ENCODE data around the gene HDAC1.
A peak's percentile ranks its signal among the peaks of the same experiment; 100 is the strongest.
"Not testable (repeated sequence)": the region's sequence is repeated elsewhere in the genome, so short reads cannot be mapped to it uniquely, and the experiment has no call there.

HDAC1 gene

GRCh38 chr1:32291708-32292538 is at the start of gene HDAC1:
Gene HDAC1 (plus strand): TSS chr1:32292083. CDS start chr1:32292170, 87 bp downstream.
- peak; percentile 98 for DNase-seq (ENCODE audit: low read depth, low spot score)

- DNase-seq (ENCODE audit: low read depth, low spot score), result no peak
Measured at GRCh38 chr1:32242341-32242851, 49.5 kb upstream of the HDAC1 start.

DNA sequence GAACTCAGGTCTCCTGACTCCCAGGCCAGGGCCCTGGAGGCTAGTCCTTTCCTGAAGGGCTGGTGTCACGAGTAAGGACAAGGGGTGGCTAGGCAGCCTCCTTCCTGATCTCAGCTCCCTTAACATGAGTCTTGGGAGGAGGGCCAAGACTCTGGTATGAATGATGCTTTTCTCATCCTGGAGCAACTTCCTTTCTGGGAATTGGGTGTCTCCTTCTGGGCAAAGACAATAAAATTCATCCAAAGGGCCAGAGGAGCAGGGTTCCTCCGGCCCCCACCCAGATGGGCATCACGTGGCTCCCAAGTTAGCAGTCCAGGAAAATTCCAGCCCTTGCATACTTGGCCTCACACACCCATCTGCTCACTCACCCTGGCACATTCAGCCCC is 45.0 kb upstream of the HDAC1 start, which contains the start of gene FAM167B:
TSS of gene FAM167B (plus strand) at position 335 of the 386 bp plus-strand sequence. CDS start 200 bp downstream, outside the sequence.
- DNase-seq (ENCODE audit: low read depth, low spot score), result no peak

GRCh38 chr1:32247452-32247851 is 44.4 kb upstream of the HDAC1 start:
- no peak for DNase-seq (ENCODE audit: low read depth, low spot score)

DNA sequence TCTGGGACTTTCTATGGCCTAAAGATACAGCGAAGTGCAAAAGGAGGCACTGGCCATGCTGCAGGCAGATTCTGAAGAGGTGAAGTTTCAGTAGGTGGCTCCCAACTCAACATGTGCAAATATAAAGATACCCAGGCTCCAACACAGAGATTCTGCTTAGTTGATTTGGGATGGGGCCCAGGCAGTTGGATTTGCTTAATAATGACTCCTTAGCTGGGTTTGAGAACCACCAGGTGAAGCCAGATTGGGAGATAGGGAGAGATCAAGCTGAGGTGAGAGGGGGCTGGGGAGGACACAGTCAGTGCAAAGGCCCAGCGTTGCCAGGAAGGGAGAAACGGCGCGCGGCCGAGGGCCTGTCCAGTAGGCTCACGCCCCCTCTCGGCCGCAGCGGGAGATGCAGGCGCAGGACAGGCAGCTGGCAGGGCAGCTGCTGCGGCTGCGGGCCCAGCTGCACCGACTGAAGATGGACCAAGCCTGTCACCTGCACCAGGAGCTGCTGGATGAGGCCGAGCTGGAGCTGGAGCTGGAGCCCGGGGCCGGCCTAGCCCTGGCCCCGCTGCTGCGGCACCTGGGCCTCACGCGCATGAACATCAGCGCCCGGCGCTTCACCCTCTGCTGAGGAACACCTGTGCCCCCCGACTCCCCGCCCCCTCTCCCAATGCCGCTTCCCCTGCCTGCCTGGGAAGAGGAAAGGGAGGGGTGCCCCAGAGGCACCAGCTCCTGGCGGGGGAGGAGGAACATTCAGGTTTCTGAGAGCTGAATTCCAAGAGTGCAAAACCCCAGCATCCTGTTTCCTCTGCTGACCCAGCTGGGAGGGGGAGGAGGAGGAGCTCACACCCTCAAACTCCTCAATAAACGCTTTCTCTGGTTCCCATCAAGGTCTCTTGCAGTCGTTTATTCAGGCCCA is 43.6 kb upstream of the HDAC1 start:
- peak; percentile 80 for DNase-seq (ENCODE audit: low read depth, low spot score)

GRCh38 chr1:32249831-32250525 is 41.9 kb upstream of the HDAC1 start:
- DNase-seq (ENCODE audit: low read depth, low spot score), result peak; percentile 26

DNA sequence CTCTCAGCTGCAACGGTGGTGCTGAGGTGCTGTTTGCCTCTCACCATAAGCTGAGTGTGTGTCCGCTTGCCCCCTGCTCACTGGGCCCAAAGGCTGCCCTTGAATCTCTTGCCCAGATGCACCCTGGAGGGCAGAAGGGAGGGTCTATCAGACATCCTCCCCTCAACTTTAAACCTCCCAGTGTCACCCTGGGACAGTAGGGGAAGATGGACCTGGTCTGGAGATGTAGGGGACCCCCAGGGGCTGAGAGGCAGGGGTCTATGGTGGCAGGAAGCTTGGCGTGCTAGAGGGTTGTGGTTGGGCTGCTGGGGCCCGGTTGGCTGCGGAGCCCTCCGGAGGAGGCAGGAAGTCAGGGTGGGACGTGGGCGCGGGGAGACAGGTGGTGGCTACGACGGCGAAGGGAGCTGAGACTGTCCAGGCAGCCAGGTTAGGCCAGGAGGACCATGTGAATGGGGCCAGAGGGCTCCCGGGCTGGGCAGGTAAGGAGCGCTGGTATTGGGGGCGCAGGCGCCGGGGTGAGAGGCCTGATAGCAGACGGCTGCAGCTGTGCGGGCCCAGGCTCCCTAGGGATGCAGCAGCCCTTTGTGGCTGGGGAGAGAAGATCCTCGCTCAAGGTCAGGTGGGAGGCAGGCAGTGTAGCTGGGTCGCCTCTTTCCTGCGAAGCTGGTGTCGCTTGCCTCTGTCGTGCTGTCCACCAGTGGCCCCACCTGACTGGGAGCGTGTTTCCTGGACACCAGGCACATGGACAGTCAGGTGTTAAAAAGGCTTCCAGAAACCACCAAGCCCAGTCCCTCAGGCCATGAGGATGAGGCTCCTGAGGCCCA is 40.8 kb upstream of the HDAC1 start, which contains the start of gene LCK:
TSS of gene LCK (plus strand) at position 373 of the 824 bp plus-strand sequence. CDS start 23,065 bp downstream, outside the sequence.
- no peak for DNase-seq (ENCODE audit: low read depth, low spot score)

- no peak for DNase-seq (ENCODE audit: low read depth, low spot score)
Measured at GRCh38 chr1:32255072-32256071, 36.5 kb upstream of the HDAC1 start.

- no peak for DNase-seq (ENCODE audit: low read depth, low spot score)
Measured at GRCh38 chr1:32256473-32257226, 35.2 kb upstream of the HDAC1 start.

DNA sequence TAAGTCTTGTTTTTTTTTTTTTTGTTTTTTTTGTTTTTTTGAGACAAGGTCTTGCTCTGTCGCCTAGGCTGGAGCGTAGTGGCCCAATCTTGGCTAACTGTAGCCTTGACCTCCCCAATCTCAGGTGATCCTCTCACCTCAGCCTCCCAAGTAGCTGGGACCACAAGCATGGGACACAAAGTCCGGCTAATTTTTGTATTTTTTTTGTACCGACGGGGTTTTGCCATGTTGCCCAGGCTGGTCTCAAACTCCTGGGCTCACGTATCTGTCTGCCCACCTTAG is 34.7 kb upstream of the HDAC1 start:
- no peak for DNase-seq (ENCODE audit: low read depth, low spot score)

DNA sequence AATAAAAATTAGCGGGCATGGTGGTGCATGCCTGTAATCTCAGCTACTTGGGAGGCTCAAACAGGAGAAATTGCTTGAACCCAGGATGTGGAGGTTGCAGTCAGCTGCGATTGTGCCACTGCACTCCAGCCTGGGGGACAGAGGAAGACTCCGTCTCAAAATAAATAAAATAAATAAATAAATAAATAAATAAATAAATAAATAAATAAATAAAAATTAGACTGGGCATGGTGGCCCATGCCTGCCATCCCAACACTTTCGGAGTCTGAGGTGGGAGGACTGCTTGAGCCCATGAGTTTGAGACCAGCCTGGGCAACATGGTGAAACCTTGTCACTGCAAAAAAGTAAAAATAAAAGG is 28.7 kb upstream of the HDAC1 start:
- DNase-seq (ENCODE audit: low read depth, low spot score), result not testable (repeated sequence)

DNA sequence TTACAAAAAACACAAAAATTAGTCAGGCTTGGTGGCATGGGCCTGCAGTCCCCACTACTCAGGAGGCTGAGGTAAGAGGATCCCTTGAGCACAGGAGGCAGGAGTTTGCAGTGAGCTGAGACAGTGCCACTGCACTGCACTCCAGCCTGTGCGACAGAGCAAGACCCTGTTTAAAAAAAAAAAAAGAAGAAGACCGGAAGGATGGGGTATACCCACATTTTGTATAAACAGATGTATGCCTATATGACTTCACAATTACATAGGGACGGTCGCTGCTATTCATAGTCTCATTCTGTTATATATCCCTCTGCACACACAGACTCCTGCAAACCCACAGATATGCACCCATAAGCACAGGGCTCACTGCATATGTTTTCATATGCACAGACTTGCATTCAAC is 28.1 kb upstream of the HDAC1 start:
- DNase-seq (ENCODE audit: low read depth, low spot score), result no peak

DNA sequence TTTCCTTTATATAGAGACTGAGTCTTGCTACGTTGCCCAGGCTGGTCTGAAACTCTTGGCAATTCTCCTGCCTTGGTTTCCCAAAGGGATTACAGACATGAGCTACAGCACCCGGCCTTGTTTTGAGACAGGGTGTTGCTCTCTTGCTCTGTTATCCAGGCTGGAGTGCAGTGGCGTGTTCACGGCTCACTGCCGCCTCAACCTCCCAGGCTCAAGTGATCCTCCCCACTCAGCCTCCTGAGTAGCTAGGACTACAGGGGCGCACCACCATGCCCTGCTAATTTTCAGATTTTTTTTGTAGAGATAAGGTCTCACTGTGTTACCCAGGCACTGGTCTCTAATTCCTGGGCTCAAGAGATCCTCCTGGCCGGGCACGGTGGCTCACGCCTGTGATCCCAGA is 26.0 kb upstream of the HDAC1 start:
- no peak for DNase-seq (ENCODE audit: low read depth, low spot score)

DNA sequence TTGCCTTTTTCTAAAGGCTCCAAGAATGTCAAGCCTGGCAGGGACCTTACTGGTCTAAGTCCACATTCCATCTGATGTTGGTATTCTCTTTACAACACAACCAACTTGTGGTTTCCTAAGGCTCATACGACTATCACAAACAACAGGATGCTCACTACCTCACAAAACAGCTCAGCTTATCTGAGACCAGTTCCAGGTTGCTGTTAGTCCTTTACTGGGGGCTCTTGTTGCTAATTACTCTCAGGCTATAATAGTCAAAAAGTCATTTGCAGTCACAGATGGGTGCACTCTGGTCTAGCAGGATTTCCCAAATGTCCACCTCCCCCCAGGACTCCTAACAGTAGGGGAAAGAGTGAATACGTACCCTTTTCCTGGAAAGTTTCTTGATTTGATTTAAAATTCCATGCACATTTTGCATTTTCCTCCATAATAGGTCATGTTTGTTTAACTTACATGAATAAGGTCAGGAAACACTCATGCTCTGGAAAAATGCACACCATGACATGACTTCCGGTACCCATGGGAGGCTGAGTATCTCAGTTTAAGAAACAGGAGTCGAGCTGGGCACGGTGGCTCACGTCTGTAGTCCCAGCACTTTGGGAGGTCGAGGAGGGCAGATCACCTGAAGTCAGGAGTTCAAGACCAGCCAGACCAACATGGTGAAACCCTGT is 24.8 kb upstream of the HDAC1 start:
- DNase-seq (ENCODE audit: low read depth, low spot score), result peak; percentile 45

GRCh38 chr1:32269744-32270143 is 22.1 kb upstream of the HDAC1 start:
- DNase-seq (ENCODE audit: low read depth, low spot score), result no peak

DNA sequence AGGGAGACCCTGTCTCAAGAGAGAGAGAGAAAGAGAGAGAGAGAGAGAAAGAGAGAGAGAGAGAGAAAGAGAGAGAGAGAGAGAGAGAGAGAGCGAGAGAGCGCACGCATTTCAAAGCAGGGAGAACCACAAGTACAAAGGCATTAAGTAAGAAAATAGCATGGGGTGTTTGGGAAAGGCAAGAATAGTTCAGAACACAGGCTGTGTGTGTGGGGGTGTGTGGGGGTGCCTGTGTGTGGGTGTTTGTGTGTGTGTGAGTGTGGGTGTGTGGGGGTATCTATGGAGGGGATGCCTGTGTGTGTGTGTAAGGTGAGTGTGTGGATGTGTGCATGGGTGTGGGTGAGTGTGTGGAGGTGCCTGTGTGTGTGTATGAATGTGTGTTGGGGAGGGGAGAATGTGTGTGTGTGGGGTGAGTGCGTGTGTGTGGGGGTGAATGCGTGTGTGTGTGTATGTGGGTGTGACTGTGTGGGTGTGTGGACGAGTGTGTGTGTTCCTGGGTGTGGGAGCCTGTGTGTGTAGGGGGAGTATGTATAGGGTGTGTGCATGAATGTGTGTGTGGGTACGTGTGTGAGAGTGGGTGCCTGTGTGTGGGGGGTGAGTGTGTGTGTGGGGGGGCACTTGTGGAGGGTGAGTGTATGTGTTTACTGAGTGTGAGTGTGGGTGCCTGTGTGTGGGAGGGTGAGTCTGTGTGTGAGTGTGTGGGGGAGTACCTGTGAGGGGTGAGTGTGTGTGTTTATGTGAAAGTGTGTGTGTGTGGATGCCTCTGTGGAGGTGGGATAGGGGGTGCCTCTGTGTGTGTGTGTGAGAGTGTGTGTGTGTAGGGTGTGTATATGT is 19.1 kb upstream of the HDAC1 start:
- DNase-seq (ENCODE audit: low read depth, low spot score), result no peak

- peak; percentile 30 for DNase-seq (ENCODE audit: low read depth, low spot score)
Measured at GRCh38 chr1:32273391-32274208, 18.3 kb upstream of the HDAC1 start.

All from astrocyte of the hippocampus (primary cell).